AG08395 (cell line): Measurements from ENCODE around the gene SNRPA1.
A peak's percentile ranks its signal among the peaks of the same experiment; 100 is the strongest.
"Not testable (repeated sequence)": the region's sequence is repeated elsewhere in the genome, so short reads cannot be mapped to it uniquely, and the experiment has no call there.

Experiments used
- DNase-seq: peaks from one replicate; pipeline ENCODE4 v3.0.0; 2012; ENCODE audit warnings: mixed read lengths, low spot score

Gene SNRPA1

GRCh38 chr15:101295607-101296161 is 636 bp upstream of the SNRPA1 start:
- DNase-seq, result no peak

GRCh38 chr15:101293122-101293521 is 1.9 kb downstream of the SNRPA1 start:
- DNase-seq, result no peak

- peak; percentile 61 for DNase-seq
Measured at GRCh38 chr15:101288905-101289513, 6.0 kb downstream of the SNRPA1 start.

GRCh38 chr15:101287342-101287741 is 7.7 kb downstream of the SNRPA1 start:
- not testable (repeated sequence) for DNase-seq

GRCh38 chr15:101286471-101287114 is 8.5 kb downstream of the SNRPA1 start:
- DNase-seq, result no peak

- no peak for DNase-seq
Measured at GRCh38 chr15:101283931-101284330, 11.1 kb downstream of the SNRPA1 start.

- DNase-seq, result no peak
Measured at GRCh38 chr15:101280007-101280406, 15.0 kb downstream of the SNRPA1 start.

- no peak for DNase-seq
Measured at GRCh38 chr15:101277943-101278564, 17.0 kb downstream of the SNRPA1 start.

- peak; percentile 95 for DNase-seq
Measured at GRCh38 chr15:101277038-101277822, 17.8 kb downstream of the SNRPA1 start, which contains the start of gene SELENOS. Gene SELENOS (minus strand): TSS chr15:101277485. CDS start chr15:101277417, 68 bp downstream.

GRCh38 chr15:101276501-101277037 is 18.5 kb downstream of the SNRPA1 start:
- no peak for DNase-seq

GRCh38 chr15:101275018-101275417 is 20.0 kb downstream of the SNRPA1 start:
- no peak for DNase-seq

GRCh38 chr15:101273534-101273933 is 21.5 kb downstream of the SNRPA1 start:
- no peak for DNase-seq

- DNase-seq, result no peak
Measured at GRCh38 chr15:101272584-101272983, 22.5 kb downstream of the SNRPA1 start.

GRCh38 chr15:101269479-101270223 is 25.4 kb downstream of the SNRPA1 start:
- DNase-seq, result peak; percentile 13

GRCh38 chr15:101267320-101268104 is 27.5 kb downstream of the SNRPA1 start:
- peak; percentile 94 for DNase-seq

GRCh38 chr15:101266787-101267186 is 28.3 kb downstream of the SNRPA1 start:
- no peak for DNase-seq

- DNase-seq, result peak; percentile 48
Measured at GRCh38 chr15:101266034-101266433, 29.0 kb downstream of the SNRPA1 start.

- no peak for DNase-seq
Measured at GRCh38 chr15:101264911-101265641, 30.0 kb downstream of the SNRPA1 start.

- no peak for DNase-seq
Measured at GRCh38 chr15:101264011-101264410, 31.0 kb downstream of the SNRPA1 start.

- peak; percentile 38 for DNase-seq
Measured at GRCh38 chr15:101262551-101262950, 32.5 kb downstream of the SNRPA1 start.
